Measurements from ENCODE around the gene DAAM1.

The DAAM1 gene

GRCh38 chr14:59185676-59186075, 2.8 kb upstream of the DAAM1 start:
- no peak for DNase-seq (ENCODE audit: low spot score)
- ChIA-PET POLR2A (ENCODE audit: low non-redundant PET) (no interaction called here), CTCF (no interaction called here)
- TF ChIP-seq CTCF (conservative IDR thresholded peaks at IDR 0.05; ENCODE audit: low read depth) = no peak
- H3K27ac ChIP-seq = no peak overlapping the region

- H3K27ac ChIP-seq = no peak overlapping the region
- DNase-seq (ENCODE audit: low spot score) = no peak
- CTCF ChIA-PET = no interaction called here
- TF ChIP-seq CTCF (conservative IDR thresholded peaks at IDR 0.05; ENCODE audit: low read depth) = no peak
- POLR2A ChIA-PET (ENCODE audit: low non-redundant PET) = no interaction called here
Observed at GRCh38 chr14:59186306-59186705, 2.2 kb upstream of the DAAM1 start.

- DNase-seq (ENCODE audit: low spot score) = no peak
- ChIA-PET POLR2A (ENCODE audit: low non-redundant PET) (no interaction called here), CTCF (no interaction called here)
- H3K27ac ChIP-seq = no peak overlapping the region
- no peak for TF ChIP-seq CTCF (conservative IDR thresholded peaks at IDR 0.05; ENCODE audit: low read depth)
Observed at GRCh38 chr14:59187118-59187517, 1.3 kb upstream of the DAAM1 start.

GRCh38 chr14:59187802-59188460, 536 bp upstream of the DAAM1 start:
- TF ChIP-seq CTCF (conservative IDR thresholded peaks at IDR 0.05; ENCODE audit: low read depth) = no peak
- peak; percentile 3 for DNase-seq (ENCODE audit: low spot score)
- H3K27ac ChIP-seq = peak overlapping the region; percentile 90
- ChIA-PET POLR2A (ENCODE audit: low non-redundant PET) (interaction anchor here (0.5 kb wide), 1 partner anchor 170 kb away, joined by 3 read pairs; no protein-coding TSS in a partner anchor), CTCF (no interaction called here)

GRCh38 chr14:59189091-59189785, 771 bp downstream of the DAAM1 start:
- peak; percentile 20 for DNase-seq (ENCODE audit: low spot score)
- CTCF ChIA-PET = interaction anchor here (0.6 to 0.7 kb wide), 2 partner anchors 30 to 85 kb away, joined by 3 read pairs; no protein-coding TSS in a partner anchor
- POLR2A ChIA-PET (ENCODE audit: low non-redundant PET) = no interaction called here
- TF ChIP-seq CTCF (conservative IDR thresholded peaks at IDR 0.05; ENCODE audit: low read depth) = no peak
- peak overlapping the region; percentile 90 for H3K27ac ChIP-seq

- ChIA-PET CTCF (interaction anchor here (0.6 to 0.8 kb wide), 3 partner anchors 235 to 1364 kb away, joined by 3 to 4 read pairs (median 4); no protein-coding TSS in a partner anchor), POLR2A (ENCODE audit: low non-redundant PET) (interaction anchor here (0.6 kb wide), 1 partner anchor 146 kb away, joined by 6 read pairs; no protein-coding TSS in a partner anchor)
- DNase-seq (ENCODE audit: low spot score) = peak; percentile 89
- no peak for TF ChIP-seq CTCF (conservative IDR thresholded peaks at IDR 0.05; ENCODE audit: low read depth)
- H3K27ac ChIP-seq = peak overlapping the region; percentile 90
Observed at GRCh38 chr14:59189786-59190368, 1.4 kb downstream of the DAAM1 start.
